ENCODE measurements around the gene KCNN3.
A peak's percentile ranks its signal among the peaks of the same experiment; 100 is the strongest.

Gene KCNN3

DNA sequence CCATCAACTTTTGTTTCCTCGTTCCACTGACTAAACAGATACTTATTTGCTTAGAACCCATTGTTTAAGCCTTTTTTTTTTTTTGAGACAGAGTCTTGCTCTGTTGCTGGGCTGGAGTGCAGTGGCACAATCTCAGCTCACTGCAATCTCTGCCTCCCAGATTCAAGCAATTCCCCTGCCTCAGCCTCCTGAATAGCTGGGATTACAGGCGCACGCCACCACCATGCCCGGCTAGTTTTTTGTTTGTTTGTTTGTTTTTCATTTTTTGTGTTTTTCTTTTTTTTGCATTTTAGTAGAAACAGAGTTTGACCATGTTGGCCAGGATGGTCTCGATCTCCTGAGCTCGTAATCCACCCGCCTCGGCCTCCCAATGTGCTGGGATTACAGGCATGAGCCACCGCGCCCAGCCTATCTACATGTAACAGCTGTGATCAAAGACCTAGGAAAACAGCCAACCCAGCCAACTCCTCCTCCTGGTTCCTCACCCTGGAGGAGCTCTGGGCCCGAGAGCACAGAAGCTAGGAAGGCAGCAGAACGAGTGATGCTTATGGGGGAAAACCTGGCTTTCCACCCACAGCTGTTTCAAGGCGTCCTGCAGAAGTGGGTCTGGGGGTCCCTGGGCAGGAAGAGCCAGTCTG, 32.9 kb downstream of the KCNN3 start:
- Histone ChIP-seq H3K4me3 (no peak overlapping the region), H3K27ac (no peak overlapping the region)
- TF ChIP-seq, protein P1, sequence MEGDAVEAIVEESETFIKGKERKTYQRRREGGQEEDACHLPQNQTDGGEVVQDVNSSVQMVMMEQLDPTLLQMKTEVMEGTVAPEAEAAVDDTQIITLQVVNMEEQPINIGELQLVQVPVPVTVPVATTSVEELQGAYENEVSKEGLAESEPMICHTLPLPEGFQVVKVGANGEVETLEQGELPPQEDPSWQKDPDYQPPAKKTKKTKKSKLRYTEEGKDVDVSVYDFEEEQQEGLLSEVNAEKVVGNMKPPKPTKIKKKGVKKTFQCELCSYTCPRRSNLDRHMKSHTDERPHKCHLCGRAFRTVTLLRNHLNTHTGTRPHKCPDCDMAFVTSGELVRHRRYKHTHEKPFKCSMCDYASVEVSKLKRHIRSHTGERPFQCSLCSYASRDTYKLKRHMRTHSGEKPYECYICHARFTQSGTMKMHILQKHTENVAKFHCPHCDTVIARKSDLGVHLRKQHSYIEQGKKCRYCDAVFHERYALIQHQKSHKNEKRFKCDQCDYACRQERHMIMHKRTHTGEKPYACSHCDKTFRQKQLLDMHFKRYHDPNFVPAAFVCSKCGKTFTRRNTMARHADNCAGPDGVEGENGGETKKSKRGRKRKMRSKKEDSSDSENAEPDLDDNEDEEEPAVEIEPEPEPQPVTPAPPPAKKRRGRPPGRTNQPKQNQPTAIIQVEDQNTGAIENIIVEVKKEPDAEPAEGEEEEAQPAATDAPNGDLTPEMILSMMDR (IDR thresholded peaks at IDR 0.05), result no peak
- no peak for DNase-seq (ENCODE audit: low spot score)

DNA sequence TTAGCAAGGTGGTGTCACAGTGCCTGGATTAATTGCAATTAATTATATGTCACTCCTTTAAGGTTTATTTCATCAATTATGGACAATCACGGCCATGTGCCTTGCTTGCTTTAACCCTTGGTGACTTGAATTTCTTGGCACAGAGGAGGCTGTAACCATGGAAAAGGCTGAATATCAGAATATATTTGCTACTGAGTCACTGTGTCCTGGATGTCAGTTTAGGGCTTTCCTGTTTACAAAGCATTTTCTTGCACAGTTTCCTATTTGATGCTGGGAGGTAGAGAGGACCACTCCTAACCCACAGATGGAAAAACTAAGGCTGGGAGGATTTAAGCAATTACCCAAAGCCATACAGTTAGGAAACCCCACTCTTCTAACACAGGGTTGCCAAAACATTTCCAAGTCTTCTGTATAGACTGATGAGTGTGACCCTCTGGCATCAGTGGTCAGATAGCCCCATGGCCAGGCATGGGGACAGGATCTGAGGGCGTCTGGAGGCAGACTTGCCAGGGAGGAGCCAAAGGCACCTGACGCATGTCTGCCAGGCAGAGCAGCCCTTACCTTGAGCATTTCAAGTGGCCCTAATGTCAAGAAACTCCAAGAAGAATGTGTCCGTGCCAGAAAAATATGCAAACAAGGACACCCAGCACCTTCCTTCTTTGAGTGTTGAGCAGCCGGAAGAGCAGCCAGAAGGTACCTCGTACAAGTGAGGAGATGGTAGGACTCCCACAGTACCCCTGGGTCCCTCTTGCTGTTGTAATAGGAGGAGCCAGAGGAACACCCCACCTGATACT, 34.4 kb downstream of the KCNN3 start:
- TF ChIP-seq, protein P1 (IDR thresholded peaks at IDR 0.05), result no peak
- no peak overlapping the region for H3K27ac ChIP-seq
- no peak for DNase-seq (ENCODE audit: low spot score)
- H3K4me3 ChIP-seq, result no peak overlapping the region

DNA sequence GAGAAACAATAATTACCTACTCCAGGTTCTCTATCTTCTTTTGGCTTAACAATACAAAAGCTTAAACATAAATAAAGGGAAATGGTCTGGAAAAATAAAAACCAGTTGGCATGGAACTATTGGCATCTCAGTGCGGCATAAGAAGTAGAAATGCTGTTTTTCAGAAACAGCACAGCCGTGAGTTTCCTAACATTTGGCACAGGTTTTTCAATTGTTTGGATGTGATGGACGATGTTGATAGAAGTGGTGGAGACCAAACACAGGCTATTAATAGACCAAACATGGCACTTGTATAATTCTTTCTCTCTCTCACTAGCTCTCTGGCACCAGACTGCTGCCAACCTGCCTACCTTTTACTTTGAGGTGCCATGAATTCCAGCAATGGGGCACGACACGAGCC, 36.2 kb downstream of the KCNN3 start:
- TF ChIP-seq, protein P1 (IDR thresholded peaks at IDR 0.05), result no peak
- H3K4me3 ChIP-seq, result no peak overlapping the region

GRCh38 chr1:154833209-154833608, 36.9 kb downstream of the KCNN3 start:
- TF ChIP-seq, protein P1 (IDR thresholded peaks at IDR 0.05), result no peak
- DNase-seq (ENCODE audit: low spot score), result no peak
- H3K27ac ChIP-seq, result no peak overlapping the region
- no peak overlapping the region for H3K4me3 ChIP-seq

More for the DNA sequence above, 36.2 kb downstream of the KCNN3 start:
- DNase-seq (ENCODE audit: low spot score), result no peak
- H3K27ac ChIP-seq, result peak overlapping the region in 1 of 2 donors; percentile 22

- TF ChIP-seq, protein P1 (IDR thresholded peaks at IDR 0.05), result no peak
- no peak for DNase-seq (ENCODE audit: low spot score)
- no peak overlapping the region for H3K4me3 ChIP-seq
- no peak overlapping the region for H3K27ac ChIP-seq
Observed at GRCh38 chr1:154832384-154832783, 37.7 kb downstream of the KCNN3 start.

DNA sequence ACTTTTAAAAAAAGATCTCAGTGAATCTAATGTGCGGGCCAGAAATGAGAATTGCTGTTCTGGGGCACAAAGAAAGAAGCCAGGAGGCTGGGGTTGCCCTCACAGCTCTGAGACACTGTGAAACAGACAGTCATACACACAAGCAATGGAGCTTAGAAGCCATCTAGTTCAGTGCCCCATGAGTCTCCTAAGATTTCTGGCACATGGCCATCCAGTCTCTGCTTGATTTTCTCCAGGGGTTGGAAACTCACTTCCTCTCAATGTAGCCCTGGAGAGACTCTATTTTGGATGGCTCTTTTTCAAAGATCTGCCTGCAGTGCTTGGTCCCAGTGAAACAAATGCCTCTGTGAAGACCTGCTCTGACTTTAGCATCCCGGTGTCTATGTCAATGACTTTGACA, 38.6 kb downstream of the KCNN3 start:
- H3K4me3 ChIP-seq, result no peak overlapping the region
- DNase-seq (ENCODE audit: low spot score), result no peak
- TF ChIP-seq, protein P1 (IDR thresholded peaks at IDR 0.05), result no peak
- H3K27ac ChIP-seq, result no peak overlapping the region

DNA sequence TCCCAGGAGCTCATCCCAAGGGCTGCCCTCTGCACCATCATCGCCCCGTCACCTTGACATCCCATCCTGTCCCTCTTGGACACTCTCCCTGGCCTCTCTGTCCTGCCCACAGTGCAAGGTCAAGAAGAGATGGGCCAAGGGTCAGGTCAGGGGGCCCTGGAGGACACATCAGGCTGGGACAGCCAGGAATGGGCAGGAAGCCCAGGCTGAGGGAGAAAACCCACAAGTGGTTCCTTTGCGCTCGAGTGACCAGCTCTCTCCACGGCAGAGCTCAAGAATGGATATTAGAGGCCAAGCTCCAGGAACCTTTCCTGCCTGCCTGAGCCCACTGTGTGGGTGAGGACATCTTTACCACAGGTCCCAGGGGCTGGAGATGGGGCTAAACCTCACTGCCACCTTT, 41.0 kb downstream of the KCNN3 start:
- no peak for DNase-seq (ENCODE audit: low spot score)
- H3K4me3 ChIP-seq, result no peak overlapping the region
- TF ChIP-seq, protein P1 (IDR thresholded peaks at IDR 0.05), result no peak
- no peak overlapping the region for H3K27ac ChIP-seq
